Fibroblast of the conjunctiva (primary cell): ENCODE data around the gene SLC46A3.
"Not testable (repeated sequence)": the region's sequence is repeated elsewhere in the genome, so short reads cannot be mapped to it uniquely, and the experiment has no call there.

Source experiments
- DNase-seq: peaks from one replicate; pipeline ENCODE4 v3.0.0-alpha.2; 2010; ENCODE audit warnings: low read depth

The SLC46A3 gene

DNA sequence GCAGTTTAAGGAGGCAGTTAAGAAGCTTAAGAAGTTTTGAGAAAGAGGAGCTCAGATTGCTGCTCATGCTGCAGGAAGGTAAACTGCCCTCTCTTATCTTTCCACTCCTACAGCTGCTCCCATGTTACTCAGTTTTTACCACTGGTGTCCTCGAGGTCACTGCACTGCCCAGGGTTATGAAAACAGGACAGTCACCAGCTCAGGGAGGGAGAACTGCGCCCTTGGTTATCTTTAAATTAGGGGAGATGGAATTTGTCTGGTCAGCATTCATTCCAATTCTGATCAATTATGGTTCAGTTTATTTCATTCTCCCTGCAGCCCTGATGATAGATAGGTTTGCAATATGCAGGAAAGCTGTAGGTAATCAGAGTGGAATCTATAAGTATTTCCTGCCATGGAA is 10.8 kb upstream of the SLC46A3 start:
- DNase-seq: no peak

DNA sequence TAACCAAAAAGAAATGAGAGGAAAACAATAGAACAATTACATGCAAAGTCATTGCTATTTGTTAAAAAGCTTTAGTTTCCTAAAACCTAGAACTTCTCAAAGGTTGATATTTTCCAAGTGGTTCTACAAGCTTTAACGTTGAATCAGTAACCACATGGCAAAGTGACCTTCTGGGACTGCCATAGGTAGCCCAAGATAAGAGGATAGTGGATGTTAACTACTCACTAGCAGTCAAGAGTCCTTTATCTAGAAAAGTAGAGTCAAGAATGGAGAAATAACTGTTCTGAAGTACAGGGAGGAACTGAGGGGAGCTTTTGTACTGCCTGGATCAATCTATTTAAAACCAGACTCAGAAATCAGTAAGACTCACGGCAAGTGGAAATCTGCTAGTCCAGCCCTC is 9.9 kb upstream of the SLC46A3 start:
- DNase-seq: no peak

DNA sequence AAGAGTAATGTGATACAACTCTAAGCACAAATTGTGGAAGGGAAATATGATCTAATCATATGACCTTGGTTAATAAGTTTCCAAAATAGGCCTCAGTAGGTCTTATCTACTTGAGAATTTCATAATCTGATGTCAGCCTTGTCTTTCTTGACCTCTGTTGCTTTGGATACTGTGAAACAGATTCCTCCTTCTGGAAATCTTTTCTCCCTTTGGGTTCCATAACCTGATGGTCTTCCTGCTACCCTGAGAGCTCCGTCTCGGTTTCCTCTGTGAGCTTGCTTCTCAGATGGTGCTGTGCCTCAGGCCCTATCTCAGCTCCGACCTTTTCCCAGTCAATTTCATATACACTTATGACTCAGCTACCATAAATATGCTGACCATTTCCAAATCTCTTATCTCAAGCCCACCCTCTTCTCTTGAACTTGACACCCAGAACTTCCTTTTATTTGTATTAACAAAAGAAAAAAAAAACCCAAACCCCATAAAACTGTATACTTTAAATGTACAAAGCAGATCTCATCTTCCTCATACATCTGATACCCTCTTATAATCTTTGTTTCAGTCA is 6.4 kb upstream of the SLC46A3 start:
- DNase-seq: no peak

DNA sequence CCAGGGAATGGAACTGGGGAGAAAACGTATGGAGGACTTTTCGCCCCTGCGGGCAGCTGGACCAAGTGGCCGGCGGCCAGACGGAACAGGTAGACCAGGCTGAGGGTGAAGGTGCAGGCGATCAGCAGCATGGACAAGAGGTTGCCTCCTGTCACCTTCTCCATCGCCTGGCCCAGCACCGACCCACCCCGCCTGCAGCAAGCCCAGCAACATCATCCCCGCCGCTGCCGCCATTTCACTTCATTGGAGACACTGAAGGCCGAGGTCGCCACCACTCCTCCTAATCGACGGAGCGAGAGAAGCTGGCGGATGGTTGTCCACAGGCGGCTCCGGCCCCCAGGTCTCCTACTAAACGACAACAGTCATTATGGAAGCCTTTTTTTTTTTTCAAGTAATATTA is 5.0 kb upstream of the SLC46A3 start:
- no peak for DNase-seq

DNA sequence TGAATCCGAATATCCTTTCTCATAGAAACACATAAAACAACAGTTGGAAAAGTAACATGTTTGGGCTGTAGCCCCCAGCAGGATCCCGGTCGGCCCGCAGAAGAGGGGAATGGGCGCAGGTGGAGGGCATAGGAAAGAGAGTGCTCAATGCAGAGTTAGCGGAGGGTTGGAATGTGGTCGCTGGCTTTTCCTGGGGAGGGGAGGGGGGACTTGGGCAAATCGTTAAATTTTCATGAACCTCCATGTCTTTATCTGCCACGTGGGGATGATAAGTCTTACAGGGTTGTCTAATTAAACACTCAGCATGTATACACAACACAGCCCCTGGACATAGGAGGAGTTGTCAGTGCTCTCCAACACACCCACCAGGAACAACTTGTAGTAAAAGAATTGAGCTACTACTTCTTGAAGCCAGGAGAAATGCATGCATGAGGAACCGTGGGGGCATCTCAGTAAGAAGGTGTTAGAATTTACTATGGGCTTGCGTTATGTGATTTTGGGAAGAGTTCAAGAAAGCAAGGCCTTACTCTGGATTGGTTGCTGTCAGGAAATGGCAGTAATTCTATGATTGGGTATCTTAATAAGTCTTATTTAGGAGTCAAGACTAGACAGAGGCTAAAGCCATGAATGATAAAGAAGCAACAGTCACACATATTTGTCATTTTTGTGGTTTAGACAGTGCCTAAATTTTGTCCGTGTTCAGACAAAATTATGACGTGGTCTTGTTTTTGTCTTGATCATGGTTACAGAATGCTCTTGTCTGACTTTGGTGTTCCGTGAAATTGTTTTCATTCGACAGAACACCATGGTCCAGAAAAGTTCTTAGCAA is 671 bp upstream of the SLC46A3 start:
- DNase-seq: no peak

DNA sequence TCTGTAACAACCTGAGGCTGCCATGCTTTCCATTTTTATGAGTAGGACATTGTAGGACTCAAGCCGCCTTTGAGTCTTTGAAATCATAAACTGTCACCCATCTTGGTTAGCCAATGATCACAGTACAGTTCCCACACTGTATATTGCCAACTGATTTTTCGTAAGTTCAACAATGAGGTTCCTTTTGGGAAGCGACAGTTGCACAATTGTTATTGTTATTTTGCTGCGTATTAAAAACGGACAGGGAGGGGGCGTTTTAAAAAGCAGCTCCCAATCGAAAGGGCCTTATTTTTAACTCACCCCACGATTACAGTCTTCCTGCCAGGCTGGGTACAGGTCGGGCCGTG is 601 bp downstream of the SLC46A3 start:
- DNase-seq: no peak

DNA sequence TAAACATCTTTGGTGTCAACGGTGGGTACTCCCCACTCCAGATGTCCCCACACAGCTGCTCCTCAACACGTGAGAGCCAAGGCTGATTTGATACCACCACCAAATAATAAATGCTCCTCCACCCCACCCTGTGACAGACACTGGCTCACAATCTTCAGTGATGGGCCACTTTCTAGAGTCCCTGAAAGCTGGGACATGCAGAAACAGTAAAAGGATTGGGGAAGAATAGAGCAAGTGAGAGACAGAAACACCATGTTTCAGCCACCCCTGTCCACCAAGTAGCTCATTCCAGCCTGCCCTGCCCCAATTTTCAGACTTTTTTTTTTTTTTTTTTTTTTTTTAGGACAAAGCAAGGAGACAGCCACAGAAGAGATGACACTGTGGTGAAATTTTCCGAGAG is 1.6 kb downstream of the SLC46A3 start:
- no peak for DNase-seq

DNA sequence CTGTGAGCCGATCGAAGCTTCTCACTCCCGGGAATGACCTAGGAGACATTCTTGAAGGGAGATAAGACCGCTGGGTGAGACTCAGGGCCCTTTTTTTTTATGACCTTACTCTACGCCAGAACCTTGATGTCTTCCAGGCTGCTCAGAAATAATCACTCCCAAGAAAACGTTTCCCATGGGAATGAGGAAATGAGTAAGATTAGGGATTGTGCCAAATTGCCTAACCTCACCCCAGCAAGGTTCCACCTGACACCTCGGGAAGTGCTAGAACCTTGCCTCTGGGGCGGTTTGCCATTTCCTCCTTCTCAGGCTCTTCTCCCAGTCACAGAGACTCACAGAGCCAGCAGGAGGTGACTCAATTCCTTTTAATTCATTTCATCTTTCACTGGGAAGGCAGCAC is 2.3 kb downstream of the SLC46A3 start:
- DNase-seq: no peak

DNA sequence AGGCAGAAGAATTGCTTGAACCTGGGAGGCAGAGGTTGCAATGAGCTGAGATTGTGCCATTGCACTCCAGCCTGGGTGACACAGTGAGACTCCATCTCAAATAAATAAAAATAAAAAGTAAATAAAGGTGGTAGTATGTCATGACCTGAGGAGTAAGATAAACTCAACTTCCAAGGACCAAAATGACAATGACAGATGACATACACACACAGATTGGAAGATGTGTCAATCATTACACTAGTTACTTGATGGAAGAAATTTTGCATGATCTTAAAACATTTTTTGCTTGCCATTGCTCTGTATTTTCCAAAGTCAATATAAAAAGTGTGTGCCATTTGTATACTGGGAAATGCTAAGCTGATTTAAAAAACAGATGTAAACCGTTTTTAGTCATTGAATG is 4.1 kb downstream of the SLC46A3 start:
- no peak for DNase-seq

DNA sequence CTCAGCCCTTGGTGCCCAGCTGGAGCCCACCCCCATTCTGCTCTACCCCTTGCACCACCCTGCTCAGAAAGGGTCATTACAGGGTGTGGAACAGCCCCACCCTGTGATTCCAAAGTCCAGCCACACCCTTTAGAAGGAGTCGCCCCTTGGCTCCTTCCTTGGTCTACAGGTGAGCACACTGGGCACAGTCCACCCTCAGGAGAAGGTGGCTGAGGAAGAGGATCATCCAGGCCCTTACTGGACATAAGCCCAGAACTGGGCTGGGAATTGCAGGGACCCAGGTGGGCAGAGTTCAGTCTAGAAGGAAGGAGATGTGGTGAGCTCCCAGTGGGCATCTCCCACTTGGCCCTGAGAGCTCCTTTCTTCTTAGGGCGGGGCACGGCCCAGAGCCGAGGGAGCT is 8.6 kb downstream of the SLC46A3 start:
- DNase-seq: no peak

DNA sequence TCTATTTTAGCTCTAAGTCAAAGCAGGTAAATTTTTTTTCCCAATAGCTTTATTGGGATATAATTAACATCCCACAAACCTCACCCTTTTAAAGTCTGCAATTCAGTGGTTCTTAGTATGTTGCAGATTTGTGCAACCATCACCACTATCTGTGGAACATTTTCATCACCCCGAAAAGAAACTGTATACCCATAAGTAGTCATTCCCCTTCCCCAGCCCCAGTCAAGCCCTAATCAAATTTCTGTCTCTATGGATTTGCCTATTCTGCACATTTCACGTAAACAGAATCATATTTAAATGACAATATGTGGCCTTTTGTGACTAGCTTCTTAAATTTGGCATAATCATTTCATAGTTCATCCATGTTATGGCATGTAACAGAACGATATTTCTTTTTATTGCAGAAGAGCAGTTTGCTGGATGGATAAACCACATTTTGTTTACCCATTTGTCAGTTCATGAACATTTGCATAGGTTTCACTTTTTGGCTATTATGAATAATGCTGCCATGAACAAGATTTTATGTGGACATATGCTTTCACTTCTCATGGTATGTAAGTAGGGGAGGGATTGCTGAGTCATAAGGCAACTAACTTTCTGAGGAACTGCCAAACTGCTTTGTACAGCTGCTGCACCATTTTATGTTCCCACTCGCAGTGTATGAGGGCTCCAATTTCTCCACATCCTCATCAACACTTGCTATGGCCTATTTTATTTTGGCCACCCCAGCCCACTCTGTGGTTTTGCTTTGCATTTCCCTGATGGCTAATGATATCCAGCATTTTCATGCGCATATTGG is 10.9 kb downstream of the SLC46A3 start:
- DNase-seq: peak; percentile 88

DNA sequence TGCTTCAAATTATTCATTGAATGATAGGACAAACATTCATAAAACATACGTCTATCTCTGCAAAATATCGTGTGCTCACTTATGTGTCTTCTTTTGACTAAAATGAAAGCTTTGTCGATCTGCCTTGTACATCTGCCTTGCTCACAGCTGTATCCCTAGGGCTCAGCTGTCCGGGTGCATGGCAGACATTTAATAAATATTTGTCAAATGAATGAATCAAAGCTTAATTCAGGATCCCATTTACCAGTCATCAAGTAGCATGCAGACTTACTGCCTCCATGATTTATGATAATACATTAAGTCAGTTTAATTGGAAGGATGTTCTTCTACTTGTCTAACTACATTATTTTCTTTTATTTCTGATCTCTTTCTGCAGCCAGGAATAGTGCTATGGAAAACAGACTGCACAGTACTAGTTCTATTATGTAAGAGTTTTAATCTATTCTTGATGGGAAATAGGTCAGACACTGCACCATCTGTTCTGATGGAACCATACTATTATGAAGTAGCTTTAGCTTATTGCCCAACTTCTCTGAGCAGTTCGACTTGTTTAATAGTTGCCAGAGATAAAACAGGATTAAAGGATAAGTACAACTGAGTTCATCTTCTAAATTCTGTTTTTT is 13.2 kb downstream of the SLC46A3 start:
- peak; percentile 32 for DNase-seq

DNA sequence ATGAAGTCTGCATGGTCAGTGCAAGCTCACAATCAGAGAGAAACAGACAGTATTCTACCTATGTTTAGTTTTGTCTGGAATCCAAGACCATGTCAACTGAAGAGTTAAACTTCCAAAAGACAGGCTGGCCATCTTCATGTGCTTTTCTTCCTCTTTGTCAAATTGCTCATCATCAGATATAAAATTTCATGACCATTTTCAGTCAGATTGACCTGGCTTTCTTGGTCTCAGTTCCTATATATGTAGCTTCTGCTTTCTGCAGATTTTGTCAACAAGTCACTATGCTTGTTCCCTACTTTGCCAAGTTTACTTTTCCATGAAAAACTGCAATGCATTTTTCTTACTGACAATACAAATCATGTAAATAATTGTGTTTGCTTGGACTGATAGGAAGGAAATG is 13.9 kb downstream of the SLC46A3 start:
- DNase-seq: no peak

DNA sequence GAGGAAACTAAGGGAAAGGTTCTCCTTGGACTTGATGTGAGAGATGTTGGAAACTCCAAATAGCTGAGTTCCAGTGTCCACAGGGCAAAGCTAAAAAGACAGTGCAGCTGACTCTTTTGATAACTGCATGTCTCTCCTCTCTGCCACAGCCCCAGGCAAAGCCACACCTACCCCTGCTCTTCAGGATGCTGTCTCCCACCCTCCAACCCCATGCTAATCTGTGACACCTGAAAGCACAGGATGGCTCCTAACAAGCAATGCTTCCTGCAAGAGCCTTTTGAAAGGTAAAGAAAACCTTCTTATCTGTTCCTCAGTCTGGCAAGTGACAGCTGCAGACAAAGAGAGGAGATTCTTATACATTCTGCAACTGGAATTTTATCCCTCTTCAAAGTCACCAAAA is 14.5 kb downstream of the SLC46A3 start:
- no peak for DNase-seq

DNA sequence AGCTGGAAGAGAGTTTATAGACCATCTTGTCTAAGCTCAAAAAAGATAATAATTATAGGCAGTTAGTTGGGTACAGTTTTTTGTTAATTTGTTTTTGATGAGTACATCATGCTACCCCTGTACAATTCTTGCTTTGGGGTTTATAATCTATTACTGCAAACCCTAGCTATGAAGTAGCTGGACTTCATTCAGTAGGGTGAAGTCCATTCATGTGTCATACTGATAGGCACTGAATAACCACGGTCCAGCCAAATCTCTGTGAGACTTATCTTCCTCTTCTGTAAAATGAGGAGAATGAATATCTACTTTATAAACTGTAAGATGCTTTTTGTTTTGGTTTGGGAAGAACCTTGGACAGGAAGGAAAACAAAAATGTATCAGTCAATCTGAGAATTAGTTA is 19.5 kb downstream of the SLC46A3 start:
- DNase-seq: no peak

DNA sequence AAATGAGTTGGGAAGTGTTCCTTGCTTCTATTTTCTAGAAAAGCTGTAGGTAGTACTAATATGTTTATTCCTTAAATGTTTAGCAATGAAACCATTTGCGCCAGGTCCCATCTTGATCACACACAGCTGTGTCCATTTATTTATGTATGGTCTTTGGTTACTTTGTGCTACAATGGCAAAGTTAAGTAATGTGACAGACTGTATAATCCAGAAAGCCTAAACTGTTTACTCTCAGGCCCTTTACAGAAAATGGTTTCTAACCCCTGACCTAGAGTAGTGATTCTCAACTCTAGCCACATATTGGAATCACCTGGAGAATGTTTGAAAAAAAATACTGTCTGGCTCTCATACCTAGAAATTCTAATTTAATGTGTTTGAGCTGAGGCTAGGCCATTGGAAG is 21.3 kb downstream of the SLC46A3 start:
- DNase-seq: no peak

DNA sequence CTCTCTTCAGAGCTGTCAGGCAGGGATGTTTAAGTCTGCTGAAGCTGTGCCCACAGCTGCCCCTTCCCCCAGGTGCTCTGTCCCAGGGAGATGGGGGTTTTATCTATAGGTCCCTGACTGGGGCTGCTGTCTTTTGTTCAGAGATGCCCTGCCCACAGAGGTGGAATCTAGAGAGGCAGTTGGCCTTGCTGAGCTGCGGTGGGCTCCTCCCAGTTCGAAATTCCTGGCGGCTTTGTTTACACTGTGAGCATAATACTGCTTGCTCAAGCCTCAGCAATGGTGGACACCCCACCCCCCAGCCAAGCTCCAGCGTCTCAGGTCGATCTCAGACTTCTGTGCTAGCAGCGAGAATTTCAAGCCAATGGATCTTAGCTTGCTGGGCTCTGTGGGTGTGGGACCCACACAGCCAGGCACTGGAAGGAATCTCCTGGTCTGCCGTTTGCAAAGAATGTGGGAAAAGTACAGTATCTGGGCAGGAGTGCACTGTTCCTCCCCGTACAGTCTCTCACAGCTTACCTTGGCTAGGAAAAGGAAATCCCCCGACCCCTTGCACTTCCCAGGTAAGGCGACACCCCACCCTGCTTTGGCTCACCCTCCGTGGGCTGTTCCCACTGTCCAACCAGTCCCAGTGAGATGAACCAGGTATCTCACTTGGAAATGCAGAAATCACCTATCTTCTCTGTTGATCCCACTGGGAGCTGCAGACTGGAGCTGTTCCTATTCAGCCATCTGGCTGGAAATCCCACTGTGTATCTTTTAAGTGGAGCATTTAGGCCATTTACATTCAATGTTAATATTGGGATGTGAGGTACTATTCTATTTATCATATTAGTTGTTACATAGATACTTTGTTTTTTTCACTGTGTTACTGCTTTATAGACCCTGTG is 24.9 kb downstream of the SLC46A3 start:
- peak; percentile 6 for DNase-seq

DNA sequence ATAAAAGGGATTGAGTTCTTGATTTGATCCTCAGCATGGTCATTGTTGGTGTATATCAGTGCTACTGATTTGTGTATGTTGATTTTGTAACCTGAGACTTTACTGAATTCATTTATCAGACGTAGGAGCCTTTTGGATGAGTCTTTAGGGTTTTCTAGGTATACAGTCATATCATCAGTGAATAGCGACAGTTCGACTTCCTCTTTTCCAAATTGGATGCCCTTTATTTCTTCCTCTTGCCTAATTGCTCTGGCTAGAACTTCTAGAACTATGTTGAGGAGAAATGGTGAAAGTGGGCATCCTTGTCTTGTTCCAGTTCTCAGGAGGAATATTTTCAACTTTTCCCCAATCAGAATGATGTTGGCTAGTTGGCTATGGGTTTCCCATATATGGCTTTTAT is 32.9 kb downstream of the SLC46A3 start:
- no peak for DNase-seq

DNA sequence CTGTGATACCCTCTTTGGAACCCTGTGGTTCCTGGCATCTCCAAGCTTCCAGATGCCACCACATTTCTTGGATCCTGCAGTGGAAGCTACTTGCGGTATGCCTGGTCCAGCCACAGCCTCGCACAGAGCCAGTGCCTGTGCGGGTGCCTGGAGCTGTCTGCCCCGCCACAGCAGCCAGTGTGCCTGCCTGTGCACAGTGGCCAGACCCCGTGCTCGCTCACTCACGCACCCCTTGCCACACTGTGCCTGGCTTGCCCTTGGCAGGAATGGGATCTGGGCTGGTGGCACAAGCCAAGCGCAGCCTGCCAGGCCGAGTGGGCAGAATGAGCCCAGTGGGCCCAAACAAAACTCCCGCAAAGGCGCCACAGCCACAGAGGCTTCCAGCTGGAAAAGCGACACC is 33.7 kb downstream of the SLC46A3 start:
- DNase-seq: no peak

DNA sequence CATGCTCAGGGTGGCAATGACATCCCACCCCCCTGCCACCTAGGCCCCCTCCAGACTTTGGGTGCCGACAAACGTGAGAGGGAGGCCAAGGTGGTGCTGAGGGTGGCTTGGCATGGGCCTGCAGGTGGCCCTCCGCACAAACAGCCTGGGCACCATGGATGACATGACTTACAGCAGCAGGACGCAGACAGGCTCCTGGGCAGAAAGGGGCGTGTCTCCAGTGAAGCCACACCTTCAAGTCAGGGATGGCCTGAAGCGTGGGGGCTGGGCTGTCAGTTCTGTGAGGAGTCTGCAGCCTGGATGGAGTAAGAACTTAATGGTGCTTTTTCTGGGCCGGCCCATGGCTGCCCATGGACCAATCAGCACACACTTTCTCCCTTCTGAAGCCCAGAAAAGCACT is 34.5 kb downstream of the SLC46A3 start:
- DNase-seq: no peak

DNA sequence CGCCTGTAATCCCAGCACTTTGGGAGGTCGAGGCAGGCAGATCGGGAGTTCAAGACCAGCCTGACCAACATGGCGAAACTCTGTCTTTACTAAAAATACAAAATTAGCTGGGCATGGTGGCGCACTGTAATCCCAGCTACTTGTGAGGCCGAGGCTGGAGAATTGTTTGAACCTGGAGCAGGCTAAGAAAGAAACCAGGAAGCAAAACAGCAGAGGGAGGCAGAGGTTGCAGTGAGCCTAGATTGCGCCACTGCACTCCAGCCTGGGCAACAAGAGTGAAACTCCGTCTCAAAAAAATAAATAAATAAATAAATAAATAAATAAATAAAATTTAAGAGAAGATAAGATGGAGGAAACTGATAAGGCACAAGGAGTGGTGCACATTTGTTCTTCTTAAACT is 35.6 kb downstream of the SLC46A3 start:
- DNase-seq: not testable (repeated sequence)

DNA sequence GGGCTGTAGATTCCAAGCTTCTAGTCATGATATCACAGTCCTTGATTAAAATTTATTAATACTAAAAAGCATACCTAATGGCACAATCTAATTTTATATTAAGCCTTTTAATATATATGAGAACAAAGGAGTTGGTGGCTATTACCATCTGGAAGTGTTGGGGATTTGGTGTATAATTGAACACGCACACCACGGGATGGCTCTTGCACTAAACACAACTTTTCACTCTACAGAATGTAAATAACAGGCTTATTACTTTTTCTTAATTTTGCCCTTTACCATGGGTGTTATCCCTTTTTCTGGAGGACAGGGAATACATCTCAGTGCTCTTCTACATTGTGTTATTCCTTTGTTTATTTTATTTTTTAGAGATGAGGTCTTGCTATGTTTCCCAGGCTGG is 38.2 kb downstream of the SLC46A3 start:
- DNase-seq: no peak
